NCI-H2196 treated with DMSO at 0.1 percent for 48 hours (cell line): Measurements from ENCODE around the gene RPGRIP1L.
"Not testable (repeated sequence)": the region's sequence is repeated elsewhere in the genome, so short reads cannot be mapped to it uniquely, and the experiment has no call there.

Experiments used
- DNase-seq: peaks from one replicate; lab custom pipeline; 2025; ENCODE audit not compliant: unreplicated experiment; lab: John Stamatoyannopoulos, UW

Gene RPGRIP1L

GRCh38 chr16:53713403-53714204, 9.9 kb upstream of the RPGRIP1L start:
- DNase-seq: no peak

DNA sequence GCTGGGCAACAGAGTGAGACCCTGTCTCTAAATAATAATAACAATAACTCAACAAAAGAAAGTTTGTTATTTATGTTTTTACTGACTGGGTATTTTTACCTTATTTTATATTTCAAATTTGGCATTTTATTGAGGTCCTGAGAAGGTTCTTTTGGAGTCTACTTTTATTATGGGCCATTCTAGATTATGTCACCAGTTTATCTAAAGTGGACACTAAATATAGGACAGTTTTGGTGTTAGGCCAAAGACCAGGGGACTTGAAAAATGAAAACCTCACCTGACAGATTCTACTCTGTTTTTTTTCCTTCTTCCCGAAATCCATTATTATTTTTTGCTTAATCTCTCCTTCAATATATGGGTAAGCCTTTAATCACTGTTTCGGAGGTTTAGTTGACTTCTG, 8.4 kb upstream of the RPGRIP1L start:
- DNase-seq: no peak

DNA sequence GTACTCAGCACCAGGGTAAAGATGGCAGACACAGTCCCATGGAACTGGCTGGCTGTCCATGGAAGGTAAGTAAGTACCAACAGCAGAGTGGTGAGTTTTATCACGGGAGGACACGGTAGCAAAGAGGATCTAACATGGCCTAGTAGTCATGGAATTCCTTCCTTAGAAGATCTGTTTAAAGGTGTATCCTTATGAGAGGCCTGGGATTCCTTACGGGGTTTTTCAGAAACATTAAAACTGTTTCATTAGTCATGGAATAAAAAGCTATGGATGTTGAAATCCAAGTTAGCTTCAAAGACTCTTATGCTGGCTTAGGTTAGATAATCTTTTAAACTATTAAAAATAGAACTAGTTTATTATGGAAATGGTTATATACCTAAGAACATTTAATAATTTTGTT, 7.7 kb upstream of the RPGRIP1L start:
- no peak for DNase-seq

DNA sequence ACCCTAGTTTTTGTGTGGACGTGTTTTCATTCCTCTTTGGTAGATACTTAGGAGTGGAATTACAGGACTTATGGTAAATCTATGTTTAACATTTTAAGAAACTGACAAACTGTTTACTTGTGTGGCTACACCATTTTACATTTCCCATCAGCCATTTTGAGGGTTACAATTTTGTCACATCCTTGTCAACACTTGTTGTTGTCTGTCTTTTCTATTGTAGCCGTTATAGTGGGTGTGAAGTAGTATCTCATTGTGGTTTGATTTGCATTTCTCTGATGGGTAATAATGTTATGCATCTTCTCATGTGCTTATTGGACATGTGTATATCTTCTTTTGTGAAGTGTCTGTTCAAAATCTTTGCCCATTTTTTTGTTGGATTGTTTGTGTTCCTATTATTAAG, 4.8 kb upstream of the RPGRIP1L start:
- DNase-seq: no peak

DNA sequence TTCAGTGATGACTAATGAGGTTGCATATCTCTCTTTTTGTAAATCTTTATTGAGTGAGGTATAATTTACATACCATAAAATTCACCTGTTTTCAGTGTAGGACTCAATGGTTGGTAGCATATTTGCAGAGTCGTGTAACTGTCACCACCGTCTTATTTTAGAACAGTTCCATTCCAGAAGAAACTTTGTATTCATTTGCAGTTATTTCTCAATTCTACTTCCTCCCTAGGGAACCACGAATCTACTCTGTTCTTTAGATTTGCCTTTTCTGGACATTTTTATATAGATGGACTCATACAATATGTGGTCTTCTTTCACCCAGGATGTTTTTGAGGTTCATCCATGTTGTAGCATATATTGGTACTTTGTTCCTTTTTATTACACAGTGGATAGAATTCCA, 4.0 kb upstream of the RPGRIP1L start:
- DNase-seq: no peak

DNA sequence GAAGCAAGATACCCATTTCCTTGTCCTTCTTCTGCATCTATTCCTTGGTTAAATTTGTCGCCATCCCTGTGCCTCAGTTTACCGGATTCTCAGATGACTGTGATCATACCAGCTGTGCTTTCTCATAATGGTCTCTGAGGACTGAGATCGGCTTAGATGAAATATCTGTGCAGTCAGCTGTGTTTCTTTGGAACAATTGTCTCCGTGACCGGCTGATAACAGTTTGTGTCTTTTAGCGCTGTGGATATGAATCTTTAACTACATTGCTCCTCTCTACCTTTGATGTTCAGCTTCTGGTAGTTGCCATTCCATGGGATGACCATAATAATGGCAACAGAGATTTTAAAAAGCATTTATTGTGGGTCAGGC, 770 bp upstream of the RPGRIP1L start:
- DNase-seq: no peak

GRCh38 chr16:53698271-53698670, 5.4 kb downstream of the RPGRIP1L start:
- not testable (repeated sequence) for DNase-seq

DNA sequence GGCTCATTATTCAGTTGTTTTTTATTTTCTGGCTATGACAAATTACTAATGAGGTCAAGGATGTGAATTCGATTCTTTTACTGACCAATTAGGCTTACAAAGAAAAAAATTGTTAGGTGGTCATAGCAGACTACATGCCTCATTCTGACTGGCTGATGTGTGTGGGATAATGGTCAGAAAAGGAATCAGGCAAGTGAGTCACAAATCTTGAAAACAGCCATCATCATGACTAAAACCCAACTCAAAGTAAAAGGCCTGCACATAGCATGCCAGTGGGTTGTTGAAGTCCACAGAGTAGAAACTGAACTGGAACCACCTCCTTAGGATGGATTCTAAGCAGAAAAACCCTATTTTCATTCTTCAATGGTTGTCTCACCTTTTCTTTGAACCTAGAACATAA, 8.6 kb downstream of the RPGRIP1L start:
- no peak for DNase-seq

DNA sequence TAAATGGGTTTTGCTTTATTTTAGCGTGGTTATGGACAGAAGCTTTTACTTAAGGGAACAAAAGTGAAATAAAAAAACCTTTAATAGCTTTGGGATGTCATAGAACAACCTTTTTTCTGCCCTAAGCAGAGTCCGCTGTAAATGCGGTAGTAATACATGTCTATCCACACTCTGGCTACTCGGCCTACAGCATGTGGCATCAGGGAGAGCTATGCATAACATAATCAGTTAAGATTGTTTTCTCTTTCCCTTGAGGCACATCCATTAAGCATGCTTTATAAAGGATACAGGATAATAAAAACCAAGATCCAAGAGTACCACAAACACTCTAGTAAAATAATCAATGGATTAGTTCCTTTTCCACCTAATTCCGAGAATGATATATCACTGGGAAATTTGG, 10.3 kb downstream of the RPGRIP1L start:
- DNase-seq: no peak

GRCh38 chr16:53692146-53692545, 11.5 kb downstream of the RPGRIP1L start:
- DNase-seq: no peak

DNA sequence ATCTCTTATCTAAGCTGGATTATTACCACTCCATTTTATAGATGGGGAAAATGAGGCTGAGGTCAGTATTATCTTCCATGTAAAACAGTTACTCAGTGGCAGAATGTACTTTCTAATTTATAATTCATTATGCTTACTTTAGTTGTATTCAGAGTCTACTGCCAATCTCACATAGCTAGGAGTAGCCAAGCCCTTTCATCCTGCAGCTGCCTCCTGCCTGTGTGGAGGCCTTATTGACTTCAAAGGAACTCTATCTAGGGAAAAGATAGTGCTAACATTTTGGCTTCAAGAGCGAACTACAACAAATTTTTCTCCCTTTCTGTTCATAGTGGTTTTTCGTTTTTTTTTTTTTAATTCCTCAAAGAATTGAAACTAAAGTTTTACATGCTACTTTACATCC, 12.9 kb downstream of the RPGRIP1L start:
- no peak for DNase-seq

GRCh38 chr16:53689636-53690035, 14.0 kb downstream of the RPGRIP1L start:
- DNase-seq: no peak

- no peak for DNase-seq
These were observed 16.9 kb downstream of the RPGRIP1L start for GRCh38 chr16:53686710-53687109.

DNA sequence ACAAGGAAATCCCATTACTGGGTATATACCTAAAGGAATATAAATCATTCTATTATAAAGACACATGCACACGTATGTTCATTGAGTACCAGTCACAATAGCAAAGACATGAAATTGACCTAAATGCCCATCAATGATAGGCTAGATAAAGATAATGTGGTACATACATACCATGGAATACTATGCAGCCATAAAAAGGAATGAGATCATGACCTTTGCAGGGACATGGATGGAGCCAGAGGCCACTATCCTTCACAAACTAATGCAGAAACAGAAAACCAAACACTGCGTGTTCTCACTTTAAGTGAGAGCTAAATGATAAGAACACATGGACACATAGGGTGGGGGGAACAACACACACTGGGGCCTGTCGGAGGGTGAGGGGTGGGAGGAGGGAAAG, 18.3 kb downstream of the RPGRIP1L start:
- DNase-seq: not testable (repeated sequence)

GRCh38 chr16:53681354-53681753, 22.3 kb downstream of the RPGRIP1L start:
- DNase-seq: no peak

- no peak for DNase-seq
These were observed 22.9 kb downstream of the RPGRIP1L start for GRCh38 chr16:53680756-53681155.

GRCh38 chr16:53678756-53679343, 24.8 kb downstream of the RPGRIP1L start:
- DNase-seq: no peak

DNA sequence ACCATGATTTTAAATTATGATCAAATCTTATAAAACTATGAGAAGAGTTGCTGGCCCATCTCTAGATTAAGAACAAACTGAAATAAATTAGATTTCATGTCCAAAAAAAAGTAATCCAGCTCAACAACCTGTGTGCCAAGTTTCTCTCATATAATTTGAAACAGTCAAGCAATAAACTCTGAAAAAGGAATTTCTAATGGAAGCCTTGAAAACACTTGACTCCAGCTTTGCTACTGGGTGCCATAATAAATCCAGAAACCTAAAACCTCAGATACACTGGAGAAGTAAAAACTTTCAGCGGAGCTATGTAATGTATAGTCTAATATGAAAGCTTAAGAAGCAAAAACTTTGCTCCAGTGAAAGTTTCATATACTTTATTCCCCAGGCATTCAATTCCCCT, 25.5 kb downstream of the RPGRIP1L start:
- no peak for DNase-seq

DNA sequence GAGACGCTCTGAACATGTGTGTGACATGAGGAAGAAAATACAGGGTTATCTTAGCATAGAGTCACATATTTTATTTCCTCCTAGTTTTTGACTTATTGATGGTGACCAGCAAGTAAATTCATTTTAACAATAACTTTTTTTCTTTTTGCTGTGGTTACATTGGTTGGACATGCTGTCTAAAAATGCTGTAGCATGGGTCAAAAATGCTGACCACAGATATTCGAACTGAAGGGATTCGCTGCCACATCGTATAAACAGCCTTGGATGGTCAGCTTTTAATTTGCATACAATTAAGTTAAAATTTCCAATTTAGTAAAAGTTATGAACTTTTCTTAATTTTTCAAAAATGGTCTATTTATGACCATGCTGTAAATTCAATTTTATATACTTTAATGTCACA, 30.5 kb downstream of the RPGRIP1L start:
- DNase-seq: no peak

DNA sequence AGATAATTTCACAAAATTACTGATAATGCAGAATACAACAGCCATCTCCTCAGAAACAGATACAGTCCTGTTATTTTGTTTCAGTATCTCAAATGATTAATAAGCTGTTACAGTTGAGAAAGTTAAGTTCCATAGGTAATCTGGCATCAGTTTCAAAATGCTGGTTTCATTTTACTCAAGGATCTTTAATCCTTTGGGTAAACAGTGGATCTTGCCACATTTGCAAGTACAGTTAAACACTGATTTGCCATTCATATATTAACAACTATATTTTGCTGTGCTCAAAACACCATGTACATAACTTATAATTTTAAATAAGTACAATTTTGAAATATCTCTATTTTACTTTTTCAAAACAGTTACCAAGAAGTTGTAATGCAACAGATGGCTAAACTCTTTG, 31.2 kb downstream of the RPGRIP1L start:
- no peak for DNase-seq

- DNase-seq: no peak
These were observed 34.8 kb downstream of the RPGRIP1L start for GRCh38 chr16:53668869-53669268.

DNA sequence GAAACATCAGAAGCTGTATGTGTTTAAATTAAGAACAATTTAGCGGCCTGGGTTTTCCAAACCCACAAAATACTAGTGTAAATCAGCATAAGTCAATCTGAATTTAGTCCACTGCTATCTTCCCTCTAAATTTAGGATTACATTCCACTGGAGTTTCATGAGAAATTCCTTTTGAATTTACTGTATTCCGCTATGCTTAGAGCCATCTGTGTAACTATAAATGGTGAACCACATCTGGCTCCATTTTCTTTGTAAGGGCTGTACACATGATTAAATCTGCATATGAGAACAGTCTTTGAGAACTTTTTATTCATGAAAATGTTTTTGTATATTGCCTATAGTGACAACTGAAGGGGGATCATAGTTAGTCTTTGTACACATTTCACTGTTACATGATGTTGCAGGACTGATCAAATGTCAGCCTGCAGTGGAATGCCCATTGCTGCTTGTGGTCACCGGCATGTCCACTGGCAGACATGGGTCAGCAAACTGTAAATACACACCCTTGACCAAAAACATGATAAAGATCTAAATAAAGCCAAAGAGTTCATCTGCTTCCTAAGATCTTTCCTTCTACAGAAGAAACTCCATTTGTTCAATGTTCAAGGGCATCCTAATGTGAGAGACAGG, 36.8 kb downstream of the RPGRIP1L start:
- no peak for DNase-seq
